KMS-11 (cell line): ENCODE data around the gene DIP2C.
"Not testable (repeated sequence)": the region's sequence is repeated elsewhere in the genome, so short reads cannot be mapped to it uniquely, and the experiment has no call there.

Experiments
- H2AFZ ChIP-seq: fragments of 200-600 bp; sonication (generic); 2 replicates; pipeline ENCODE4 v1.6.1; 2016; ENCODE audit warnings: antibody characterized with exemption, mixed run types, low read depth
- H3K27ac ChIP-seq: fragments of 200-600 bp; sonication (generic); 2 replicates; pipeline ENCODE4 v1.6.1; 2016; ENCODE audit warnings: mild to moderate bottlenecking, mixed run types
- H3K27me3 ChIP-seq: fragments of 200-600 bp; sonication (generic); 2 replicates; pipeline ENCODE4 v1.6.1; 2017; ENCODE audit warnings: mild to moderate bottlenecking, low read depth, mixed run types, moderate library complexity; ENCODE audit not compliant: insufficient read depth
- H3K36me3 ChIP-seq: fragments of 200-600 bp; sonication (generic); 2 replicates; pipeline ENCODE4 v1.6.1; 2017; ENCODE audit warnings: mild to moderate bottlenecking, mixed run types; ENCODE audit not compliant: insufficient read depth
- H3K4me1 ChIP-seq: fragments of 200-600 bp; sonication (generic); 2 replicates; pipeline ENCODE4 v1.6.1; 2016; ENCODE audit warnings: mild to moderate bottlenecking, low read depth, mixed run types; ENCODE audit not compliant: poor library complexity, severe bottlenecking
- H3K4me2 ChIP-seq: fragments of 200-600 bp; sonication (generic); 2 replicates; pipeline ENCODE4 v1.7.0; 2016; ENCODE audit warnings: mild to moderate bottlenecking, mixed run types
- H3K4me3 ChIP-seq: fragments of 200-600 bp; sonication (generic); IDR thresholded peaks from 2 replicates; pipeline ENCODE4 v1.6.1; 2017; ENCODE audit warnings: low read depth, low read length, mixed read lengths; ENCODE audit not compliant: insufficient read depth
- H3K79me2 ChIP-seq: fragments of 200-600 bp; sonication (generic); 2 replicates; pipeline ENCODE4 v1.6.1; 2016; ENCODE audit warnings: low read depth, mixed run types; ENCODE audit not compliant: insufficient read depth
- H3K9ac ChIP-seq: fragments of 200-600 bp; sonication (generic); 2 replicates; pipeline ENCODE4 v1.6.1; 2016; ENCODE audit warnings: mild to moderate bottlenecking, mixed run types
- H4K20me1 ChIP-seq: fragments of 200-600 bp; sonication (generic); 2 replicates; pipeline ENCODE4 v1.6.1; 2016; ENCODE audit warnings: mild to moderate bottlenecking, mixed run types; ENCODE audit not compliant: insufficient read depth
- TF ChIP-seq, protein P1 (sequence below): fragments of 200-600 bp; sonication (generic); conservative IDR thresholded peaks from 2 replicates; pipeline ENCODE4 v1.6.1; 2017; ENCODE audit warnings: low read depth, mild to moderate bottlenecking, antibody characterized with exemption, low read length, moderate library complexity, mixed read lengths

Gene DIP2C

DNA sequence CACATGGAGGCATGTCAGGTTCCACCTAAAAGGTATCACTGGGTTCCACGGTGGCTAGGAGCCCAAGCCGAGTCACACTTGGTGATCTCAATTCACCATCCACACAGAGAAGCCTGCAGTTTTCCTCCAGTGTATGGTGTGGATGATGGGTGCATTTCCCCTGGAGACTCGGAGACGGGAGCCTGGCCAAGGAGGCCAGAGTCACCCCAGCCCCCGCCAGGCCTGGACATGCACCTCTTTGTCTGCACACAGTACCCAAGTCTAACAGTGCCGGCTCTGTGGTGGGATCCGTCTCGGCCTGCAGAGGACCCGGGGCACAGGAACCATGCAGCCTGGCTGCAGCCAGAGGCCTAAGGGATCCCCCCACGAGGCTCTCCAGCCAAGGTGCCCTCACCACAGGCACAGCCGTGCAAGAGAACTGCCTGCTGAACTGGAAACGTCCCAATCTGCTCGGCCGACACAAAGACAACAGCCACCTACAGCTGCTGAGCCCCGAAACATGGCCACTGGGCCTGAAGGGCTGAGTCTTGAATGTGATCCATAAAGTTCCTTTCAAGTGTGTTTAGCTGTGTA is 75.2 kb downstream of the DIP2C start:
- H3K27ac ChIP-seq = no peak overlapping the region
- H2AFZ ChIP-seq = no peak overlapping the region
- peaks cover 2% of the 10 kb centered on the region for H3K4me1 ChIP-seq
- H3K36me3 ChIP-seq = no peaks in the 10 kb centered on the region
- H3K79me2 ChIP-seq = peaks cover 52% of the 10 kb centered on the region
- no peaks in the 10 kb centered on the region for H4K20me1 ChIP-seq
- no peak overlapping the region for H3K4me3 ChIP-seq
- no peaks in the 10 kb centered on the region for H3K27me3 ChIP-seq
- TF ChIP-seq, protein P1, sequence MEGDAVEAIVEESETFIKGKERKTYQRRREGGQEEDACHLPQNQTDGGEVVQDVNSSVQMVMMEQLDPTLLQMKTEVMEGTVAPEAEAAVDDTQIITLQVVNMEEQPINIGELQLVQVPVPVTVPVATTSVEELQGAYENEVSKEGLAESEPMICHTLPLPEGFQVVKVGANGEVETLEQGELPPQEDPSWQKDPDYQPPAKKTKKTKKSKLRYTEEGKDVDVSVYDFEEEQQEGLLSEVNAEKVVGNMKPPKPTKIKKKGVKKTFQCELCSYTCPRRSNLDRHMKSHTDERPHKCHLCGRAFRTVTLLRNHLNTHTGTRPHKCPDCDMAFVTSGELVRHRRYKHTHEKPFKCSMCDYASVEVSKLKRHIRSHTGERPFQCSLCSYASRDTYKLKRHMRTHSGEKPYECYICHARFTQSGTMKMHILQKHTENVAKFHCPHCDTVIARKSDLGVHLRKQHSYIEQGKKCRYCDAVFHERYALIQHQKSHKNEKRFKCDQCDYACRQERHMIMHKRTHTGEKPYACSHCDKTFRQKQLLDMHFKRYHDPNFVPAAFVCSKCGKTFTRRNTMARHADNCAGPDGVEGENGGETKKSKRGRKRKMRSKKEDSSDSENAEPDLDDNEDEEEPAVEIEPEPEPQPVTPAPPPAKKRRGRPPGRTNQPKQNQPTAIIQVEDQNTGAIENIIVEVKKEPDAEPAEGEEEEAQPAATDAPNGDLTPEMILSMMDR = no peak
- H3K4me2 ChIP-seq = no peak overlapping the region
- no peak overlapping the region for H3K9ac ChIP-seq

DNA sequence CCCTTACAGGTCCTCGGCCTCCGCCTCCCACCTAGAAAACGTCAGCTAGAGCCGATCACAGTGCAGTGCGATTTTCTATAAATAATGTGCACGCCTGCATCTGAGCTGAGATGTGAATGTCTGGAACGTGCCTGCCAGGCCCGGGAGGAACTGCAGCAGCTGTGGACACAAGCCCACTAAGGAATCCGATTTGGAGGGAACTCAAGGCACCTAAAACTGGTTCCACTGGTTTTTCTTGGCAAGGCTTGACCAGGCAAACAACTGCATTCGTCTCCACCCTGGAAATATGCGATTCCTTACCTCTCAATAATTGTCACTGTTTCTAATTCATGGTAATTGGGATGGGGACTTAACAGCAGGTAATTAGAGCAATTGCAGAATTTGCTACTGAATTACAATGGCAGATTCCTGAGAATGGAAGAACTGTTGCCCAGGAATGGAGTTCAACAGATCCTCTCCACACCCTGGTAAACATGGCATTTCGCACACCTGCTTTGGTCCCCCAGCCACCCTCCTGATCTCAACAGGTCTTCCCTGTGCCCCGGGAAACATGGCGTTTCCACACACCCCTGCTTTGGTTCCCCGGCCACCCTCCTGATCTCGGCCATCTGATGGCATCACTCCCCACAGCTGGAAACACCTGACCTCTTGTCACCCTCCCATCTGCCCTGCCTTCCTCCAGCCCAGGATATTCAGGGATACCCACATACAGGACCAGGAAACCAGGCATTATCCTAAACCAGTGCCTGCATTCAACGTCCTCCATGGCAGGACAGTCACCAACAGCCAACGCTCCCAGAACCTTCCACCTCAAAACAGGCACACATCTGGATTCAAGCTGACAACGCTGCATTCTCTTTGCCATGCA is 76.0 kb downstream of the DIP2C start:
- TF ChIP-seq, protein P1 = no peak
- Histone ChIP-seq H3K27ac (no peak overlapping the region), H3K9ac (no peak overlapping the region), H2AFZ (no peak overlapping the region), H3K4me3 (no peak overlapping the region), H3K4me2 (no peak overlapping the region), H4K20me1 (peaks cover 5% of the 10 kb centered on the region; the same call in 1 of the 2 replicates), H3K79me2 (peaks cover 46% of the 10 kb centered on the region), H3K36me3 (no peaks in the 10 kb centered on the region), H3K4me1 (peaks cover 8% of the 10 kb centered on the region), H3K27me3 (no peaks in the 10 kb centered on the region)

DNA sequence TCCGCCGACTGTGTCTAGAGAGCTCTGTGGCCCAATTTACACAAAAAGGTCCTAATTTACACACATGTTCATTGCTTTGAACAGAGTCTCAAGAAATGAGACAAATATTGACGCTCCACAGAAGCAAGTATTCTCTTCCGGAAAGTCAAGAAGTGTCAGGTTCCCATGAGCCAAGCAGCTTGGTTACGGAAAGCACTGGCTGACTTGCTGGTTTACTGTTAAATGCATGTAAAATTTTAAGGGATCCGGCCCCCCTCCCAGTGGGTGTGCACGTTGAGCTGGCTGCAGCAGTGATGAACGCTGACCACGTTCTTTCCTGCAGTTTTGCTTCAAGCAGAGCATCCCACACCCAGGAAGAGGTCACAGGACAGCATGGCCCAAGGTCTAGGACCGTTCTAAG is 76.8 kb downstream of the DIP2C start:
- Histone ChIP-seq H3K27me3 (no peaks in the 10 kb centered on the region), H3K4me1 (peaks cover 8% of the 10 kb centered on the region), H4K20me1 (peaks cover 5% of the 10 kb centered on the region; the same call in 1 of the 2 replicates), H3K36me3 (no peaks in the 10 kb centered on the region), H3K9ac (no peak overlapping the region), H3K27ac (no peak overlapping the region), H3K79me2 (peaks cover 43% of the 10 kb centered on the region; the same call in 1 of the 2 replicates), H3K4me3 (no peak overlapping the region), H3K4me2 (no peak overlapping the region), H2AFZ (no peak overlapping the region)
- TF ChIP-seq, protein P1 = no peak

DNA sequence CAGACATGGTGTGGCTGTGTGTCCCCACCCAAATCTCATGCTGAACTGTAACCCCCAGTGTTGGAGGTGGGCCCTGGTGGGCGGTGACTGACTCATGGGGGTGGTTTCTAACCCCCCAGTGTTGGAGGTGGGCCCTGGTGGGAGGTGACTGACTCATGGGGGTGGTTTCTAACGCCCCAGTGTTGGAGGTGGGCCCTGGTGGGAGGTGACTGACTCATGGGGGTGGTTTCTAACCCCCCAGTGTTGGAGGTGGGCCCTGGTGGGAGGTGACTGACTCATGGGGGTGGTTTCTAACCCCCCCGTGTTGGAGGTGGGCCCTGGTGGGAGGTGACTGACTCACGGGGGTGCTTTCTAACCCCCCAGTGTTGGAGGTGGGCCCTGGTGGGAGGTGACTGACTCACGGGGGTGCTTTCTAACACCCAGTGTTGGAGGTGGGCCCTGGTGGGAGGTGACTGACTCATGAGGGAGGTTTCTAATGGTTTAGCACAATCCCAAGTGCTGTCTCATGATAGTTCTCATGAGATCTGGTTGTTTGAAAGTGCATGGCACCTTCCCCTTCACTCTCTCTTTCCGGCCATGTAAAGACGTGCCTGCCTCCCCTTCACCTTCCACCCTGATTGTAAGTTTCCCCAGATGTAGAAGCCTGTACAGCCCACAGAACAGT is 78.7 kb downstream of the DIP2C start:
- H2AFZ ChIP-seq, H3K36me3 ChIP-seq, H3K27ac ChIP-seq, H3K4me3 ChIP-seq, H4K20me1 ChIP-seq, H3K9ac ChIP-seq, H3K4me2 ChIP-seq, H3K27me3 ChIP-seq, H3K4me1 ChIP-seq: not testable (repeated sequence)
- H3K79me2 ChIP-seq = peaks cover 43% of the 10 kb centered on the region; the same call in 1 of the 2 replicates
